Subcutaneous abdominal adipose tissue (tissue), 5 donors: ENCODE data around the gene RASD1.

ENCODE experiments used
- H3K27ac ChIP-seq: one replicate; pipeline ENCODE4 v1.7.0; 2013; ENCODE audit warnings: low read depth, mild to moderate bottlenecking, inconsistent platforms, low read length, moderate library complexity
- H3K27me3 ChIP-seq, 5 donors: one replicate each; pipeline ENCODE4 v1.7.0; 2013; ENCODE audit warnings: low read length in 5 of 5, inconsistent platforms in 1 of 5; ENCODE audit not compliant: control insufficient read depth in 5 of 5, insufficient read depth in 4 of 5
- H3K36me3 ChIP-seq, 5 donors: one replicate each; pipeline ENCODE4 v1.7.0; 2013; ENCODE audit warnings: low read length in 5 of 5; ENCODE audit not compliant: control insufficient read depth in 5 of 5, insufficient read depth in 5 of 5
- H3K4me1 ChIP-seq, 5 donors: one replicate each; pipeline ENCODE4 v1.7.0; 2013; ENCODE audit warnings: low read length in 5 of 5, mild to moderate bottlenecking in 3 of 5, moderate library complexity in 1 of 5; ENCODE audit not compliant: control insufficient read depth in 5 of 5, insufficient read depth in 5 of 5
- H3K4me3 ChIP-seq, 5 donors: one replicate each; pipeline ENCODE4 v1.7.0; 2013; ENCODE audit warnings: low read length in 5 of 5, low read depth in 1 of 5
- H3K9ac ChIP-seq, 5 donors: one replicate each; pipeline ENCODE4 v1.7.0; 2013; ENCODE audit warnings: low read length in 5 of 5, mild to moderate bottlenecking in 4 of 5, moderate library complexity in 3 of 5
- H3K9me3 ChIP-seq, 5 donors: one replicate each; pipeline ENCODE4 v1.7.0; 2013; ENCODE audit warnings: low read length in 5 of 5; ENCODE audit not compliant: control insufficient read depth in 5 of 5
- donor health status: healthy.
- donor health status: healthy.
- donor health status: healthy.
- donor health status: healthy.
- donor health status: healthy.

RASD1 gene

GRCh38 chr17:17527534-17527933, 31.3 kb upstream of the RASD1 start:
- no peak overlapping the region for H3K4me3 ChIP-seq
- H3K27ac ChIP-seq = peak overlapping the region; percentile 61

DNA sequence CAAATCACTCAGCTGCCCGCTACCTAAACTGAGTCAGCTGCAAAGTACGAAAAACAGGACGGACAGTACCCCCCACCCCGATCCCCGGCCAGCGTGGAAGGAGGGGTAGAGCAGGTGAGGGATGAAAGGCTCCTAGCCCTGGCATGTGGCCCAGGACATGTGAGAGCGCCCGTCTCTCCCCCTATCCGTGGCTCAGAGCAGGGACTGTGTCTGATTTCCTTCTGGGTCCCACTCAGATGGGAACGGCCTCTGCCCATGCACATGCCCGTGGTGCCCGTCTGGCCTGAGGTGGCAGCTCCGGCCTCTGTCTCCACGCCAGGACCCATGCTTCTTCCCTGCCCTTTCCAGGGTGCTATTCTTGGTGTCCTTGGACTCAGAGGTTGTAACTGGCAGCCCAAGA, 30.2 kb upstream of the RASD1 start:
- H3K27ac ChIP-seq = no peak overlapping the region
- H3K4me3 ChIP-seq = no peak overlapping the region
- H3K27me3 ChIP-seq = no peaks in the 10 kb centered on the region
- H3K9ac ChIP-seq = peak overlapping the region in 1 of 5 donors; percentile 21
- no peaks in the 10 kb centered on the region for H3K9me3 ChIP-seq
- H3K36me3 ChIP-seq = peaks cover 0 to 6% (median 4%) of the 10 kb centered on the region in 5 donors
- H3K4me1 ChIP-seq = peaks cover 10 to 49% (median 43%) of the 10 kb centered on the region in 5 donors

More at GRCh38 chr17:17527534-17527933, 31.3 kb upstream of the RASD1 start:
- H3K36me3 ChIP-seq = no peaks in the 10 kb centered on the region
- no peaks in the 10 kb centered on the region for H3K27me3 ChIP-seq
- peak overlapping the region in 1 of 5 donors; percentile 20 for H3K9ac ChIP-seq
- no peaks in the 10 kb centered on the region for H3K9me3 ChIP-seq
- H3K4me1 ChIP-seq = peaks cover 10 to 47% (median 43%) of the 10 kb centered on the region in 5 donors

- Histone ChIP-seq H3K27ac (no peak overlapping the region), H3K9me3 (no peaks in the 10 kb centered on the region), H3K36me3 (peaks cover 0 to 10% (median 8%) of the 10 kb centered on the region in 5 donors), H3K9ac (peak overlapping the region in 1 of 5 donors; percentile 21), H3K4me1 (peaks cover 10 to 49% (median 43%) of the 10 kb centered on the region in 5 donors), H3K27me3 (no peaks in the 10 kb centered on the region), H3K4me3 (no peak overlapping the region)
Measured at GRCh38 chr17:17525956-17526355, 29.8 kb upstream of the RASD1 start.

DNA sequence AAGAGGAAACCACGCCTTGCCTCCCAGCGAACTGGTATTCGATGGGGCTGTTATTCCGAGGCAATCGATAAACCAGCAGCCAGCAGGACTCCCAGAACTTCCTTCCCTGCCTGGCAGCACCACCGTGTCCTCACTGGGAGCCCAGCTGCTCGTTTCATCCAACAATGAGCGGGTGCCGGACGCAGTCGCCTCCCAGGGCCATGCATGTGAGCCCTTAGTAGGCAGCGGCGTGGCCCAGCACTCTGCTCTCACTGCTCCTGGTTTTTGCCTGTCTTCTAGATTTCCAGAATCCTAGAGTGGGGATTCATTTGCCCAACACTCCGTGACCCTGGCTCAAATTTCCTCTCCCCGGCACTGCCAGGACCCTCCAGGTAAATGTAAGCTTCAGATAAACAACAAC, 29.1 kb upstream of the RASD1 start:
- H3K9ac ChIP-seq = no peak overlapping the region
- H3K27ac ChIP-seq = no peak overlapping the region
- peaks cover 0 to 16% (median 13%) of the 10 kb centered on the region in 5 donors for H3K36me3 ChIP-seq
- H3K9me3 ChIP-seq = no peaks in the 10 kb centered on the region
- H3K4me3 ChIP-seq = no peak overlapping the region
- no peaks in the 10 kb centered on the region for H3K27me3 ChIP-seq
- H3K4me1 ChIP-seq = peaks cover 10 to 49% (median 43%) of the 10 kb centered on the region in 5 donors

DNA sequence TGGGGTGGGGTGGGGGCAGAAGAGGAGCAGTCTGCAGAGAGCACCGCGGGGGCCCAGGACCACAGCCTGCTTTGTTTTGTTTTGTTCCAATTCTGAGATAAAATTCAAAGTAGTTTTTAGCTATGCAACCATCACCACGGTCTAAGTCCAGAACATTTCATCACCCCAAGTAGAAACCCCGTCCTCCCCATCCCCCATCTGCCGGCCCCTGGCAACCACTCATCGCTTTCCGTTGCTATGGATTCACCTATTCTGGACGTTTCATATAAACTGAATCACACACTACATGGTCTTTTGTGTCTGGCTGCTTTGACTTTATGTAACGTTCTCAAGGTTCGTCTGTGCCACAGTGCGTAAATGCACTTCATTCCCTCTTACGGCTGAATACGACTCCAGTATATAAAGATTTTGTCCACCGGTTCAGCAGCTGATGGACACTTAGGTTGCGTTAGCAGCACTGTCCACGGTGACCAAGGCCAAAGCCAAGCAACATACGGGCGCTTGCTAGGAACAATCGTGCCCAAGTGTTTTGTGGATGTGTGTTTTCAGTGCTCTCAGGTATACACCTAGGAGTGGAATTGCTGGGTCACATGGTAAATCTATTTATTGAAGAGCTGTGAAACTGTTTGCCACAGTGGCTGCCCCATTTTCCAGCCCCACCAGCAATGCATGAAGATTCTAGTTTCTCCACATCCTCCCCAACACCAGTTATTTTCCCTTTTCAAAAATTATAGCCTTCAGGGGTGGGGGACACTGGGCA, 27.7 kb upstream of the RASD1 start:
- H3K27me3 ChIP-seq = no peaks in the 10 kb centered on the region
- H3K4me3 ChIP-seq = no peak overlapping the region
- no peaks in the 10 kb centered on the region for H3K9me3 ChIP-seq
- peaks cover 0 to 24% (median 13%) of the 10 kb centered on the region in 5 donors for H3K36me3 ChIP-seq
- no peak overlapping the region for H3K9ac ChIP-seq
- no peak overlapping the region for H3K27ac ChIP-seq
- H3K4me1 ChIP-seq = peaks cover 10 to 46% (median 43%) of the 10 kb centered on the region in 5 donors

DNA sequence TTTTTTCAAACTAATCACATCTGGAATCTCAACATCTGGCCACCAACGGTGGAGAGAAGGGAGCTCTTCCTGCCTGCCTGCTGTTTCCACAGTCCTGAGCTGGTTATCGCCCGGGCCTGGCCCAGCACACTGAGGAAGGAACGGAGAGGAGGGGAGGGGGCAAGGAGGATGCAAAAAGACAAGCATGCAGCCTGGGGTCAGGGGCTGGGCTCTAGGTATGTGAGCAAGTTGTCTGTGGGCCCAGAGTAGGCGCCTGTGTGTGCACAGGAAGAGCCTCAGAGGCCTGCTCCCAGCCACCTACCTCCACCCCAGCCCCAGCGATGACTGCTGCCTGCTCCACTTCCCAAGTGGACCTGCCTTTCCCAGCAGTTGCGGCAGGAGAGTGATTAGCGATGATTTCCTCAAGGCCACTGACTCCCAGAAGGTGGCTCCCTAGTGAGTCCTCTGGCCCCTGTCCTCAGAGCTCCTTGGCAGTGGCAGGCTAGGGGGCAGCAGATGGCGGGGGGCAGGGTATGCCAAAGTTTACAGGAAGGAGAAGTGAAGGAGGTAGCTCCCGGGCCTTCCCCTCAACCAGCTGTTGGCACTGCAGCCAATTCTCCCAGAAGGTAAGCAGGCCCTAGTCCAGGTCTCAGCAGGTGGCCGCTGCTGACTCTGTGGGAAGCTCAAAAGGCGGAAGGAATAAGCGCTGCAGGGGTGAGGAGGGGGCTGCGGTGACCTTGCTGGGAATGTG, 27.0 kb upstream of the RASD1 start:
- H3K9ac ChIP-seq = peak overlapping the region in 1 of 5 donors; percentile 29
- no peak overlapping the region for H3K27ac ChIP-seq
- no peaks in the 10 kb centered on the region for H3K27me3 ChIP-seq
- H3K36me3 ChIP-seq = peaks cover 0 to 27% (median 13%) of the 10 kb centered on the region in 5 donors
- peaks cover 10 to 39% (median 36%) of the 10 kb centered on the region in 5 donors for H3K4me1 ChIP-seq
- no peak overlapping the region for H3K4me3 ChIP-seq
- H3K9me3 ChIP-seq = no peaks in the 10 kb centered on the region

GRCh38 chr17:17520599-17521232, 24.5 kb upstream of the RASD1 start:
- Histone ChIP-seq H3K27ac (no peak overlapping the region), H3K9ac (no peak overlapping the region), H3K4me3 (no peak overlapping the region), H3K27me3 (no peaks in the 10 kb centered on the region), H3K4me1 (peaks cover 5 to 27% (median 22%) of the 10 kb centered on the region in 5 donors), H3K9me3 (no peaks in the 10 kb centered on the region), H3K36me3 (peaks cover 0 to 27% (median 13%) of the 10 kb centered on the region in 5 donors)

- no peak overlapping the region for H3K9ac ChIP-seq
- no peaks in the 10 kb centered on the region for H3K9me3 ChIP-seq
- H3K36me3 ChIP-seq = peaks cover 0 to 27% (median 13%) of the 10 kb centered on the region in 5 donors
- H3K27ac ChIP-seq = no peak overlapping the region
- no peak overlapping the region for H3K4me3 ChIP-seq
- H3K27me3 ChIP-seq = no peaks in the 10 kb centered on the region
- H3K4me1 ChIP-seq = peaks cover 9 to 34% (median 22%) of the 10 kb centered on the region in 5 donors
Measured at GRCh38 chr17:17519886-17520285, 23.7 kb upstream of the RASD1 start.

- Histone ChIP-seq H3K4me3 (no peak overlapping the region), H3K9ac (no peak overlapping the region), H3K36me3 (peaks cover 0 to 27% (median 13%) of the 10 kb centered on the region in 5 donors), H3K27ac (no peak overlapping the region), H3K9me3 (no peaks in the 10 kb centered on the region), H3K27me3 (no peaks in the 10 kb centered on the region), H3K4me1 (peaks cover 9 to 41% (median 28%) of the 10 kb centered on the region in 5 donors)
Measured at GRCh38 chr17:17518951-17519350, 22.8 kb upstream of the RASD1 start.
